H9 (cell line): ENCODE data around the gene VWA1. TPM values are rescaled to one million over a fixed set of nuclear protein-coding genes. Genes with fewer than 3 reads are reported as not detected.

Experiments used
- DNase-seq: peaks from one replicate; pipeline ENCODE4 v3.0.0-alpha.2; 2017
- H2AFZ ChIP-seq: one replicate; pipeline ENCODE4 v1.6.1; 2013; ENCODE audit warnings: mild to moderate bottlenecking, low read length, control low read depth, moderate library complexity
- H2AK5ac ChIP-seq: 2 replicates; pipeline ENCODE4 v1.6.1; 2013; ENCODE audit warnings: low read length, control low read depth, mixed read lengths; ENCODE audit not compliant: insufficient read length
- H2BK120ac ChIP-seq: one replicate; pipeline ENCODE4 v1.6.1; 2013; ENCODE audit warnings: low read depth, mild to moderate bottlenecking, low read length, control low read depth, inconsistent platforms; ENCODE audit not compliant: poor library complexity, severe bottlenecking
- H2BK12ac ChIP-seq: 2 replicates; pipeline ENCODE4 v1.6.1; 2013; ENCODE audit warnings: low read length, control low read depth, mixed read lengths, low read depth; ENCODE audit not compliant: insufficient read length
- H2BK15ac ChIP-seq: 2 replicates; pipeline ENCODE4 v1.6.1; 2013; ENCODE audit warnings: low read depth, low read length, control low read depth
- H2BK20ac ChIP-seq: one replicate; pipeline ENCODE4 v1.6.1; 2013; ENCODE audit warnings: low read depth, mild to moderate bottlenecking, low read length, control low read depth, inconsistent platforms; ENCODE audit not compliant: poor library complexity, severe bottlenecking
- H2BK5ac ChIP-seq: 2 replicates; pipeline ENCODE4 v1.6.1; 2013; ENCODE audit warnings: low read length, control low read depth, mixed read lengths; ENCODE audit not compliant: insufficient read length
- H3K14ac ChIP-seq: 2 replicates; pipeline ENCODE4 v1.6.1; 2013; ENCODE audit warnings: low read length, control low read depth; ENCODE audit not compliant: insufficient read depth
- H3K18ac ChIP-seq: 2 replicates; pipeline ENCODE4 v1.6.1; 2013; ENCODE audit warnings: low read depth, mild to moderate bottlenecking, mixed read lengths, low read length, control low read depth; ENCODE audit not compliant: insufficient read length
- H3K23ac ChIP-seq: 2 replicates; pipeline ENCODE4 v1.6.1; 2013; ENCODE audit warnings: low read length, control low read depth, mixed read lengths, low read depth; ENCODE audit not compliant: insufficient read length
- H3K23me2 ChIP-seq: 2 replicates; pipeline ENCODE4 v1.6.1; 2013; ENCODE audit warnings: low read depth, mild to moderate bottlenecking, mixed read lengths, low read length, control low read depth; ENCODE audit not compliant: insufficient read length, poor library complexity, severe bottlenecking
- H3K27ac ChIP-seq: 2 replicates; pipeline ENCODE4 v1.5.1; 2013; ENCODE audit warnings: low read length, control low read depth, mixed read lengths, low read depth; ENCODE audit not compliant: insufficient read length
- H3K27me3 ChIP-seq: 2 replicates; pipeline ENCODE4 v1.6.1; 2013; ENCODE audit warnings: low read length, control low read depth, inconsistent platforms; ENCODE audit not compliant: insufficient read depth
- H3K4ac ChIP-seq: 2 replicates; pipeline ENCODE4 v1.6.1; 2013; ENCODE audit warnings: low read depth, mild to moderate bottlenecking, control low read depth, inconsistent platforms, low read length, moderate library complexity
- H3K4me1 ChIP-seq: 2 replicates; pipeline ENCODE4 v1.6.1; 2013; ENCODE audit warnings: low read length, control low read depth, inconsistent platforms; ENCODE audit not compliant: insufficient read depth
- H3K4me2 ChIP-seq: 2 replicates; pipeline ENCODE4 v1.6.1; 2013; ENCODE audit warnings: low read length, control low read depth, mixed read lengths; ENCODE audit not compliant: insufficient read length, insufficient read depth
- H3K56ac ChIP-seq: 2 replicates; pipeline ENCODE4 v1.6.1; 2013; ENCODE audit warnings: low read depth, mild to moderate bottlenecking, mixed read lengths, low read length, control low read depth; ENCODE audit not compliant: insufficient read length
- H3K79me1 ChIP-seq: 2 replicates; pipeline ENCODE4 v1.6.1; 2013; ENCODE audit warnings: low read depth, mild to moderate bottlenecking, moderate library complexity, low read length, control low read depth, inconsistent platforms; ENCODE audit not compliant: insufficient read depth, poor library complexity, severe bottlenecking
- H3K79me2 ChIP-seq: 2 replicates; pipeline ENCODE4 v1.6.1; 2013; ENCODE audit warnings: low read length, control low read depth, inconsistent platforms; ENCODE audit not compliant: insufficient read depth
- H3K9ac ChIP-seq: 2 replicates; pipeline ENCODE4 v1.6.1; 2013; ENCODE audit warnings: low read length, control low read depth, mixed read lengths; ENCODE audit not compliant: insufficient read length; ENCODE audit errors: extremely low read depth
- H3K9me3 ChIP-seq: one replicate; pipeline ENCODE4 v1.6.1; 2013; ENCODE audit warnings: low read depth, low read length, inconsistent platforms; ENCODE audit not compliant: control insufficient read depth
- H3T11ph ChIP-seq: one replicate; pipeline ENCODE4 v1.6.1; 2013; ENCODE audit warnings: mild to moderate bottlenecking, low read length, control low read depth, inconsistent platforms
- H4K20me1 ChIP-seq: one replicate; pipeline ENCODE4 v1.6.1; 2013; ENCODE audit not compliant: control insufficient read depth, insufficient read length, insufficient read depth
- H4K5ac ChIP-seq: 2 replicates; pipeline ENCODE4 v1.6.1; 2013; ENCODE audit warnings: low read depth, mild to moderate bottlenecking, mixed read lengths, low read length, control low read depth; ENCODE audit not compliant: insufficient read length
- H4K8ac ChIP-seq: replicated peaks from 2 replicates; pipeline ENCODE4 v1.6.1; 2013; ENCODE audit warnings: low read length, control low read depth, mixed read lengths, low read depth; ENCODE audit not compliant: insufficient read length
- H4K91ac ChIP-seq: 2 replicates; pipeline ENCODE4 v1.6.1; 2013; ENCODE audit warnings: low read depth, mild to moderate bottlenecking, moderate library complexity, mixed read lengths, low read length, control low read depth; ENCODE audit not compliant: insufficient read length
- H3K27ac Mint-ChIP-seq, 3 experiments: 2 replicates in 2 of 3; 3 replicates in 1 of 3; pipeline ENCODE4 v1.8.0; 2020 to 2021; ENCODE audit warnings: mixed read lengths in 3 of 3, mild to moderate bottlenecking in 1 of 3, moderate library complexity in 1 of 3
- H3K27me3 Mint-ChIP-seq: 2 replicates; pipeline ENCODE4 v1.8.0; 2021; ENCODE audit warnings: low read depth, mild to moderate bottlenecking, moderate library complexity, mixed read lengths
- H3K36me3 Mint-ChIP-seq, 3 experiments: 2 replicates in 2 of 3; 3 replicates in 1 of 3; pipeline ENCODE4 v1.8.0; 2020 to 2021; ENCODE audit warnings: low read depth in 3 of 3, mixed read lengths in 3 of 3; ENCODE audit not compliant: insufficient read depth in 1 of 3
- H3K4me1 Mint-ChIP-seq, 2 experiments: 2 replicates each; pipeline ENCODE4 v1.8.0; 2020; ENCODE audit warnings: mixed read lengths in 2 of 2
- H3K4me3 Mint-ChIP-seq, 2 experiments: 2 replicates in 1 of 2; 3 replicates in 1 of 2; pipeline ENCODE4 v1.8.0; 2020 to 2021; ENCODE audit warnings: mild to moderate bottlenecking in 2 of 2, mixed read lengths in 2 of 2, moderate library complexity in 1 of 2
- H3K9me3 Mint-ChIP-seq, 2 experiments: 2 replicates in 1 of 2; 3 replicates in 1 of 2; pipeline ENCODE4 v1.8.0; 2020; ENCODE audit warnings: mild to moderate bottlenecking in 2 of 2, mixed read lengths in 2 of 2, moderate library complexity in 1 of 2
- WGBS: extraction: QIAGEN DNeasy Blood & Tissue Kit; methylation state at CpG from one replicate; pipeline ENCODE4 v1.1.7; 2013; ENCODE audit warnings: missing lambda C conversion rate, low lambda C conversion rate, mixed read lengths; ENCODE audit not compliant: insufficient read length; ENCODE audit errors: extremely low coverage; 5-methylcytosine and 5-hydroxymethylcytosine counted together
- total RNA-seq: library from RNA; stranded (reverse); gene quantifications from 2 replicates; pipeline ENCODE4 v1.2.1, GENCODE V29; 2021
- TF ChIP-seq, protein P1 (sequence below): fragments of 200-600 bp; sonication (generic); conservative IDR thresholded peaks from 3 replicates; pipeline ENCODE4 v1.8.0; 2021; ENCODE audit warnings: antibody characterized with exemption, mild to moderate bottlenecking

Gene VWA1
- total RNA-seq, 1 experiment from 2014 or later = 57.1 TPM

DNA sequence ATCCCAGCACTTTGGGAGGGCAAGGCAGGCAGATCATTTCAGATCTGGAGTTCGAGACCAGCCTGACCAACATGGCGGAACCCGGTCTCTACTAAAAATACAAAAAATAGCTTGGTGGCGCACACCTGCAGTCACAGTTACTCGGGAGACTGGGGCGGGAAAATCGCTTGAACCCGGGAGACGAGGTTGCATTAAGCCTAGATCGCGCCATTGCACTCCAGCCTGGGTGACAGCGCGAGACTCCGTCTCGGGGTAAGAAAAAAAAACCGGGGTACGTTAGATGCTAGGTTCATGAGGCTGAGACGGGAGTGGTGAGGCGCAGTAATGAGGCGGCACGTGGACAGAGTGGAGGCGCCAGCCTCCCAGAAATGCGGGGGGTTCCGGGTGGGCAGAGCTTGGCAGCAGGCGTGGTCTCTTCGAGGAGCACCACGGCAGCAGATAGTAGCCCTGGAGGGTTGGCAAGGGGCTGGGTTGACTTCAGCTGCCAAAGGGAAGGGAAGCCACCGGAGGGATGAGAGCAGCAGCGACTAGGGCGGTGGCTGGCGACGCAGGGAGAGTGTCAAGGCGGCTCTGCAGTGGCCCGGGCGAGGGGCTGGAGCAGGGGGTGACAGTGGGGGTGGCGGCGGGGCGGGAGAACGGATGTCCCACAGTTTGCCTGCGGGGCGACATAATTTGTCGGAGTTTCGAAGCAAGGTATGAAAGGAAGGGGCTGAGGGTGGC, 29.2 kb upstream of the VWA1 start:
- H4K5ac ChIP-seq = no peak overlapping the region
- H3K27ac ChIP-seq = no peak overlapping the region
- H3K18ac ChIP-seq = peak overlapping the region; percentile 71
- H3K4me1 ChIP-seq = peaks cover 3% of the 10 kb centered on the region; the same call in 1 of the 2 replicates
- peak overlapping the region; percentile 72 for H3K9ac ChIP-seq
- Mint-ChIP-seq H3K36me3 (peaks cover 41 to 72% (median 58%) of the 10 kb centered on the region in 3 experiments), H3K27ac (peak overlapping the region; percentile 76 to 93 (median 90)), H3K27me3 (peaks cover 2% of the 10 kb centered on the region), H3K9me3 (peaks cover 0 to under 1% of the 10 kb centered on the region in 2 experiments; a peak in 3 of 5 replicates), H3K4me3 (peak overlapping the region; percentile 92 to 95), H3K4me1 (peaks cover 29 to 52% of the 10 kb centered on the region in 2 experiments)
- H3K79me1 ChIP-seq = peaks cover 2% of the 10 kb centered on the region
- H3K23me2 ChIP-seq = peaks cover 11% of the 10 kb centered on the region
- H3T11ph ChIP-seq = no peak overlapping the region
- no peak overlapping the region for H4K91ac ChIP-seq
- peaks cover 10% of the 10 kb centered on the region; the same call in 1 of the 2 replicates for H3K79me2 ChIP-seq
- DNase-seq = no peak
- H2AFZ ChIP-seq = no peak overlapping the region
- no peak overlapping the region for H2BK15ac ChIP-seq
- peak overlapping the region; percentile 71 for H3K14ac ChIP-seq
- H2BK12ac ChIP-seq = no peak overlapping the region
- WGBS = no CpG with 5 or more reads among the region's 43 CpGs
- H3K9me3 ChIP-seq = no peaks in the 10 kb centered on the region
- H3K23ac ChIP-seq = no peak overlapping the region
- no peak overlapping the region for H4K8ac ChIP-seq
- H3K4me2 ChIP-seq = peak overlapping the region; percentile 59
- H3K56ac ChIP-seq = no peak overlapping the region
- H3K27me3 ChIP-seq = no peaks in the 10 kb centered on the region
- no peak overlapping the region for H3K4ac ChIP-seq
- H2BK5ac ChIP-seq = no peak overlapping the region
- H2AK5ac ChIP-seq = no peak overlapping the region
- no peak overlapping the region for H2BK120ac ChIP-seq
- H4K20me1 ChIP-seq = peaks cover 2% of the 10 kb centered on the region
- H2BK20ac ChIP-seq = no peak overlapping the region
- TF ChIP-seq, protein P1, sequence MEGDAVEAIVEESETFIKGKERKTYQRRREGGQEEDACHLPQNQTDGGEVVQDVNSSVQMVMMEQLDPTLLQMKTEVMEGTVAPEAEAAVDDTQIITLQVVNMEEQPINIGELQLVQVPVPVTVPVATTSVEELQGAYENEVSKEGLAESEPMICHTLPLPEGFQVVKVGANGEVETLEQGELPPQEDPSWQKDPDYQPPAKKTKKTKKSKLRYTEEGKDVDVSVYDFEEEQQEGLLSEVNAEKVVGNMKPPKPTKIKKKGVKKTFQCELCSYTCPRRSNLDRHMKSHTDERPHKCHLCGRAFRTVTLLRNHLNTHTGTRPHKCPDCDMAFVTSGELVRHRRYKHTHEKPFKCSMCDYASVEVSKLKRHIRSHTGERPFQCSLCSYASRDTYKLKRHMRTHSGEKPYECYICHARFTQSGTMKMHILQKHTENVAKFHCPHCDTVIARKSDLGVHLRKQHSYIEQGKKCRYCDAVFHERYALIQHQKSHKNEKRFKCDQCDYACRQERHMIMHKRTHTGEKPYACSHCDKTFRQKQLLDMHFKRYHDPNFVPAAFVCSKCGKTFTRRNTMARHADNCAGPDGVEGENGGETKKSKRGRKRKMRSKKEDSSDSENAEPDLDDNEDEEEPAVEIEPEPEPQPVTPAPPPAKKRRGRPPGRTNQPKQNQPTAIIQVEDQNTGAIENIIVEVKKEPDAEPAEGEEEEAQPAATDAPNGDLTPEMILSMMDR = no peak
